GM18909 (cell line): ENCODE measurements around the gene PGAP3.

Source experiments
- ATAC-seq: cut with Tn5 transposase; IDR thresholded peaks from one replicate; pipeline ENCODE4 v1.9.1; 2021; ENCODE audit warnings: mild to moderate bottlenecking; ENCODE audit not compliant: unreplicated experiment, poor library complexity

PGAP3 gene

DNA sequence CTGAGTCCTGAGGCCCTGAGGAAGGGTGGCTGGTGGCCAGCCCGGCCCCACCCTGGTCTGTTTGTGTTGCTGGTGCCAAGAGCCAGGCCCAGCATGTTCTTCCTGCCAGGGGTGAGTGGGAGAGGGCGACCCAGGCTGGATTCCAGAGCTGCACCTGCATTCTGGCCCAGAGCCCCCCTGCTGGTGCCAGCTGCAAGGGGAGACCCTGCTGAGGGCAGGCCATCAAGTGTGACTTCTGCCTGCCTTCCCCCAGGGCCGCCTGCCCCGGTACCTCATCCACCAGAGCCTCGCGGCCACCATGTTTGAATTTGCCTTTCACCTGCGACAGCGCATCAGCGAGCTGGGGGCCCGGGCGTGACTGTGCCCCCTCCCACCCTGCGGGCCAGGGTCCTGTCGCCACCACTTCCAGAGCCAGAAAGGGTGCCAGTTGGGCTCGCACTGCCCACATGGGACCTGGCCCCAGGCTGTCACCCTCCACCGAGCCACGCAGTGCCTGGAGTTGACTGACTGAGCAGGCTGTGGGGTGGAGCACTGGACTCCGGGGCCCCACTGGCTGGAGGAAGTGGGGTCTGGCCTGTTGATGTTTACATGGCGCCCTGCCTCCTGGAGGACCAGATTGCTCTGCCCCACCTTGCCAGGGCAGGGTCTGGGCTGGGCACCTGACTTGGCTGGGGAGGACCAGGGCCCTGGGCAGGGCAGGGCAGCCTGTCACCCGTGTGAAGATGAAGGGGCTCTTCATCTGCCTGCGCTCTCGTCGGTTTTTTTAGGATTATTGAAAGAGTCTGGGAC, 25.1 kb downstream of the PGAP3 start:
- ATAC-seq = no peak

DNA sequence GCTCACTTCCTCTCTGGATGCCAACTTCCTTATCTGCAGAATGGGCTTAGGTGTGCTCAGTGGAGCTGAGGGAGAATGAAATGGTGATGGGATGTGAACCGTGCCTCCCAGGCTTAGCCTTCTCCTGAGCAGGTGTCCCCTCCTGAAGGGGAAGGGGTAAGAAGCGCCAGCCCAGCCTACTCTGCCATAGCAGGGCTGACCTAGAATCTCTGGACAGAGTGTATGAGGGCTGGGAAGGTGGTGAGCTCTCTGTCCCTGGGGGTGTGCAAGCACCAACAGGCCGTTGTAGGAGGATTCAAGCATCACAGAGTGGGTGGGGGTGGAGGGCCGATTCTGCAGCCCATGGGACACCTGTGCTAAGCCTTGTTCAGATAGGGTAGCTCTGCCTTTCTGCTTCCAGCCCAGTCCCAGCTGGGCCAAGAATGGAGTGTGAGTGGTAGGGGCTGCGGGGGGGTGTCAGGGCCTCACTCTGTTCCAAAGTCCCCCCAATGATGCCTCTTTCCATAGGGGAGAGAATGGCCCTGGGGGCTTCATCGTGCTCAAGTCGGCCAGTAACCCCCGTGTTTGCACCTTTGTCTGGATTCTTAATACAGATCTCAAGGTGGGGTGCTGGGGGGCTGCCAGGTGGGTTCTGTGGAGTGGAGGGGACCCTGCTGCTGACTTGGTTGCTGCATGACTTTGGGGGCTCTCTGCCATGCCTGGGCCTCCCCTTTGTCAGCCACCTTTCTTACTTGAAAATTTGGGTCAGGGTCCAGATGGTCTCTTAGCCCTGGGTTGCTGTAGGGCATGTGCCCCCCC, 25.9 kb downstream of the PGAP3 start:
- ATAC-seq = no peak

DNA sequence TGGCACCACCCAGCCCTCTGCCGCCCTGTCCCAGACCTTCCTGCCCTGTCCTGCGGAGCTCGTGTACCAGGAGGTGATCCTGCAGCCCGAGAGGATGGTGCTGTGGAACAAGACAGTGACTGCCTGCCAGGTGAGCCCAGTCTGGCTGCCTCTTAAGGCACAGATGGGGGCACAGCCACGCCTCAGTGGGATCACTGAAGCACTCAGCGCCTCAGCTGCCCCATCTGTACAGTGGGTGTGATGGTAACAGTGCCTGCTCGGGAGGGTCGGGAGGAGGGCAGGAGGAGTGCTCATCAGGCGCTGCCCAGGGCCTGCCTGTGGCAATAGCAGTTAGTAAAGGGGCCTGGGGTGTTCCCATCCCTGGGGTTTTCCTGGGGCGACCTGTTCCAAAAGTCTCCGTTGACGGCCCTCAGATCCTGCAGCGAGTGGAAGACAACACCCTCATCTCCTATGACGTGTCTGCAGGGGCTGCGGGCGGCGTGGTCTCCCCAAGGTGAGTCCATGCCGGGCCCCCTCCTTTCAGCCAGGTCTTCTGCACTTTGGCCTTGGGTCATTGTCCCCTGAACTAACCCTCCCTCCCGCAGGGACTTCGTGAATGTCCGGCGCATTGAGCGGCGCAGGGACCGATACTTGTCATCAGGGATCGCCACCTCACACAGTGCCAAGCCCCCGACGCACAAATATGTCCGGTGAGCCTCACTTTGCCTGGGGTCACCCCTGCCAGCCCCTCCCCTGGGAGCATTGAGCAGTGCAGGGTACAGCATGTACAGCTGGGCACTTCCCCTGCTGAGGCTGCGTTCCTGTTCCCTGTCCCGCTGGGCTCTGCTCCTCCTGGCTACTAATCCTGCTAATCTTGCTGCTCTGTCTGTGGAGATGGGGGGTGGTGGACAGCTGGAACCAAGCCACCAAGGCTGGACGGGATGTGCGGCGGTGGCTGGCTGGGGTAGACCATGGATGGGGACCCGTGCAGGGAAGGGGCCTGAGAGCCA, 27.2 kb downstream of the PGAP3 start:
- ATAC-seq = no peak

DNA sequence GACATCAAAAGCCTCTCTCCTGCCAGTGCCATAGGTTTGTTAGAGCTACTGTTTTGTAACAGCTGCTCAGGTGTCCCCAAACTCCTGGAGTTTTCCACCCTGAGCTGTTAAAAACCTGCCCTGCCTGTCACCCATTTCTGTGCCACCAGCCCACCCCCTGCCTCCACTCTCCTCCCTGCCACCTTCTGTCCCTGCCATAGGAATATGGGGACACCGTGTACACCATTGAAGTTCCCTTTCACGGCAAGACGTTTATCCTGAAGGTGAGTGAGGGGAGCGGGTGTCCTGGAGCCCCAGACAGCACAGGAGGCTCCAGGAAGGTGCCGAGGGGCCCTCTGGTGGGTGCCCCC, 27.9 kb downstream of the PGAP3 start:
- no peak for ATAC-seq

DNA sequence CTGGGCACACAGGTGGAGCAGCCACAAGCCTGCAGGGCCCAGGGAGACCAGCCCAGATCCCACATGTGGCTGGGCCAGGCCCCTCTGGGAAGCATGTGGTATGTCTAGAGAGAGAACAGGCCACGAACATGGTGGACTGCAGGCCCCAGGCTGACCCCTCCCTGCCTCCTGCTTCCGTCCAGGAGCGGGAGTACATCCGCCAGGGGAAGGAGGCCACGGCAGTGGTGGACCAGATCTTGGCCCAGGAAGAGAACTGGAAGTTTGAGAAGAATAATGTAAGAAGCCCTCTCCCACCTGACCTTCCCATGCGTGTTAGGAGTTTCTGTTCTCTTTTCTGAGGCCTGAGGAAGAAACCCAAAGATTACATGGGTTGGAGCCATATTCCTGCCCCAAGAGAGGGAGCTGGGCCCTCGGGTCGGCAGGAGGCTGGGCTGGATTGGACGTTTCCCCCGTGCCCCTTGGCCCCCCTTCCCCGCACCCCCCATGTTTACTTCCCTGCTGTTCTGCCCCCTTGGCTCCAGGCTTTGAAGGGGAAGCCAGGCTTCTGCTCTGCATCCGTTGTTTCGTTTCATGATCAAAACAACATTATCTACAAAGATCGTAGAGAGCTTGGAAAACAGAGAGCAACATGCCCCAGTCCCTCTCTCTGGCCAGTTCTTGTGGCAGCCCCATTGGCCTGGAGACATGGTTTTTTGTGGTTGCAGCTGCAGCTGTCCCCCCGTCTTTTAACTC, 28.4 kb downstream of the PGAP3 start:
- no peak for ATAC-seq

DNA sequence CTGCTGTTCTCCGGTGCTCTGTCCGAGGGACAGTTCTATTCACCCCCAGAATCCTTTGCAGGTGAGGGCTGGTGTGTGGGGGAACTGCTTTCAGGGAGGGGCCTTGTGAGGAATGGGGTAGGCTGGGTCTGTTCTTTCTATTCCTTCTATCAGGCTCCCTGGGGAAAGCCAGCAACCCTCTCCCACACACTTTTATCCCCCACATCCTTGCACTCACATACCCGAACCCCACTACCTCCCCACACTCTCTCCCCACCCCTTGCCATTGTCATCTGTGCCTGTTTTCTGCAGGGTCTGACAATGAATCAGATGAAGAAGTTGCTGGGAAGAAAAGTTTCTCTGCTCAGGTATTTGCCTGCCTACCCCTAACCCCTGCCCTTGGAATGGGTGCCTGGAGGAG, 29.1 kb downstream of the PGAP3 start:
- no peak for ATAC-seq

DNA sequence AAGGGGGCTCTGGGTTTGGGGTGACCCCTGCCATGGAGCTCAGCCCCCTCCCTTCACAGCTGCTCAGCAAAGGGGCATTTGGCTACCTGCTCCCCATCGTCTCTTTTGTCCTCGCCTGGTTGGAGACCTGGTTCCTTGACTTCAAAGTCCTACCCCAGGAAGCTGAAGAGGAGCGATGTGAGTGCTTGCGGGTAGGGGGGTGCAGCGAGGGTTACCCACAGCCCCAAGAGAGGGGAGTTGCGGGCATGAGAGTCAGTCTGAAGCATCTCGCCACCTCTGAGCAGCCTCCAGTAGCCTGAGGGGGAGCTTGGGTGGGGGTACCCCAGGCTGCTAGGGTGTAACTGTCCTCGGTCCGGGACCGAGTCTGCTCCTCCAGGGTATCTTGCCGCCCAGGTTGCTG, 29.5 kb downstream of the PGAP3 start:
- no peak for ATAC-seq

DNA sequence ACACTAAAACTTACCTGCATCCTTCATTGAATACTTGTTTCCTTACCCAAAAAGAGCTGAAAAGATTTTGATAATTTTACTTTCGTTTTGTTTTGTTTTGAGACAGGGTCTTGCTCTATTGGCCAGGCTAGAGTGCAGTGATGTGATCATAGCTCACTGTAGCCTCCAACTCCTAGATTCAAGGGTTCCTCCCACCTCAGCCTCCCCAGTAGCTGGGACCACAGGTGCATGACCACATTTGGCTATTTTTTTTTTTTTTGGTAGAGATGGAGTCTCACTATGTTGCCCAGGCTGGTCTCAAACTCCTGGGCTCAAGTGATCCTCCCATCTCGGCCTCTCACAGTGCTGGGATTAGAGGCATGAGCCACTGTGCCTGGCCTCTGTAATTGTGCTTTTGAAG, 32.8 kb downstream of the PGAP3 start:
- no peak for ATAC-seq

DNA sequence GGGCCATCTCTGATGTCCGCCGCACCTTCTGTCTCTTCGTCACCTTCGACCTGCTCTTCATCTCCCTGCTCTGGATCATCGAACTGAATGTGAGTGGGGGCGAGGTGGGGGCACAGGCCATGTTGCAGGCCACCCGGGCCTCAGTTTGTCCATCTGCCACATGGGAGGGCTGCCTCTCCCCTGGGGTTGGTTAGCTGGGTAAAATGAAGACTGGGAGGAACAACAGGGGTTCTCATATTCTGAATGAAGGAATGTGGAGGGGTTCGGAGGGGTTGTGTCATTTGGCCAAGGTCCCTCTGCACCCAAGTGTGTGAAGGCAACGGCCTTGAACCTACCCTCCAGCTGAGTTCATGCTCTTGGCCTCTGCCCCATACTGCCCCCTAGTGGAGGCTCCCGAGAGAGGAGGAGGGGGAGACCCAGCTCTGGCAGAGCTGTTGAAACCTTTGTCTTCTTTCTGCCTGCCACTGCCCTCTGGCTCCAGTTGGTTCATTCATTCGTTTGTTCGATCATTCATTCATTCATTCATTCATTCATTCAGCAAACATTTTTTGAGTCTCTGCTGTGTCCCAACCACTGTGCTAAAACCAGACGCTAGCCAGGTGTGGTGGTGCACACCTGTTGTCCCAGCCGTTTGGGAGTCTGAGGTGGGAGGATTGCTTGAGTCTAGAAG, 34.1 kb downstream of the PGAP3 start:
- no peak for ATAC-seq

DNA sequence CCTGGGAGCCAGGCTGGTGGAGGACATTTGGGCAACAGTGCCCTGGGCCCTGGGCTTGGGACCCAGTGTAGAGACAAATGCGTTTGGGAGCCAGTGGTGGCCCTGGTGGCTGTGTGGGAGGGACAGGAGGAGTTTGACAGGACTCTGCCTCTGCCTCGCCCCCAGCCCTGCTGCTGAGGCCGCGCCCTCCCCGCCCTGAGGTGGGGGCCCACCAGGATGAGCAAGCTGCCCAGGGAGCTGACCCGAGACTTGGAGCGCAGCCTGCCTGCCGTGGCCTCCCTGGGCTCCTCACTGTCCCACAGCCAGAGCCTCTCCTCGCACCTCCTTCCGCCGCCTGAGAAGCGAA, 34.6 kb downstream of the PGAP3 start:
- no peak for ATAC-seq

DNA sequence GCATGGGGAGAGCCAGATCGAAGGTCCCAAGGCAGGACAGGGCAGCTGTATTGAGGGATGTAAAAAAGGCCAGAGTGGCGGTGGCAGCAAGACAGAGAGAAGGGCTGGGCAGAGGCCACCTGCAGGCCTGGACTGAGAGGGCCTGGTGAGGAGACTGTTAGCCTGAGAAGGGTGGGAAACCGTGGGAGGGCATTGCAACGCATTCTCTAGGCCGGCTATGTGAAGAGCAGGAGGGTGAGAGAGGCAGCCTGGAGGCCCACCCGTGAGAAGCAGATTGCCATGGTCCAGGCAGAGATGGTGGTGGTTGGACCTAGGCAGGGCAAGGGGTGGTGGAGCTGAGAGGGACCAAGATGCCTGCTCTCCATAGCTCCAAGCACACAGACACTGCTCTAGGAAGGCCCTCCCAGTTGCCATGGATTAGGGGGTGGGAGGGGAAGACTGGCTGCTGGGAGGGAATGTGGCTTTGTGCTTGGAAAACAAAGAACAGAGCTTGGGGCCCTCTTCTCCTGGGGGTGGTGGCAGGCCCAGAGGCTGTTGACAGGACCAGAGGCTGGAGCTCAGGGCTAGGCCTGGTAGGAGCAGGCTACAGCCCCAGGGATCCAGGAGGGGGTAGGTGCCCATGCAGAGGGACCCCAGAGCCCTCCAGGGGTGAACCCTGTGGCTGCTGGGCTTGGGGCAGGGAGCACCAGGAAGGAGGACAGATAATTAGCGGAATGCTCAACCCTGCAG, 35.1 kb downstream of the PGAP3 start:
- ATAC-seq = no peak

DNA sequence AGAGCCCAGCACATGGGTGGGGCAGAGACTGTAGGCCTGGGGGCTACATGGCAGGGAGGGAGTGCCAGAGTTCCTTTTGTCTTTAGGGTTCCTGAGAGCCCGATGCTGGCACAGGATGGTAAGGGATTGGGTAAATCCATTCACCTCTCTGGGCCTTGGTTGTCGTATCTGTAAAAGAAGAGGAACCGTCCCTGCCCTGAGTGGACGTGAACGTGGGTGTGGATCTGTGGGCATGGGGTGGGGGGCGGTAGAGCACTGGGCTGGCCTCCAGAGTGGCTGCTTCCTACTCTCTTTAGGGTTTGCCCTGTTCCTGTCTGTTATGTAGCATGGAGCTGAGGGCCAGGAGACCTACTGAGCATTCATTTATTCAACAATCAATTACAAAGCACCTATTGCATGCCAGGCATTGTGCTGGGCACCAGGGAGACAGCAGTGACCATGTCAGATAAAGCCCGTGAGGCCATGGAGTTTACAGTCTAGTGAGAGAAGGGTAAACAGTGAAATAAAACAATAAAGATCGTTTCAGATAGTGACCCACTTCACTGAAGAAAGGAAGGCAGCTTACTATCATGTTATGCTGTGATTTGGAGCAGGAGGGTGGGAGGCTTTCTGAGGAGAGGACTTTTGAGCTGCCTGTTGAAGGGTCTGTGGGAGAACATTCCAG, 35.8 kb downstream of the PGAP3 start:
- no peak for ATAC-seq

DNA sequence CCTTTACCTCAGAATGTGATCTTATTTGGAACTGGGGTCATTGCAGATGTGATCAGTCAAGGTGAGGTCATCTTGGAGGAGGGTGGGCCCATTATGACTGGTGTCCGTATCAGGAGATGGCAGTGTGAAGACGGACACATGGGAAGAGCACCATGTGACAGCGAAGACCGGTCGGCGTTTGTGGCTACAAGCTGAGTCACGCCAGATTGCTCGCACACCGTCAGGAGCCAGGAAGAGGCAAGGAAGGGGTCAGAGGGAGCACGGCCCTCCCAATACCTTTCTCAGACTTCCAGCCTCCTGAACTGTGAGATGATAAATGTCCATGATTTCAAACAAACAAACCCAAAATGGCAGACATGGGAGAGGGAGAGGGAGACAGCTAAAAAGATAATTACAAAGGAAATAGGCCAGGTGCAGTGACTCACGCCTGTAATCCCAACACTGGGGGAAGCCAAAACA, 37.7 kb downstream of the PGAP3 start:
- ATAC-seq = no peak

DNA sequence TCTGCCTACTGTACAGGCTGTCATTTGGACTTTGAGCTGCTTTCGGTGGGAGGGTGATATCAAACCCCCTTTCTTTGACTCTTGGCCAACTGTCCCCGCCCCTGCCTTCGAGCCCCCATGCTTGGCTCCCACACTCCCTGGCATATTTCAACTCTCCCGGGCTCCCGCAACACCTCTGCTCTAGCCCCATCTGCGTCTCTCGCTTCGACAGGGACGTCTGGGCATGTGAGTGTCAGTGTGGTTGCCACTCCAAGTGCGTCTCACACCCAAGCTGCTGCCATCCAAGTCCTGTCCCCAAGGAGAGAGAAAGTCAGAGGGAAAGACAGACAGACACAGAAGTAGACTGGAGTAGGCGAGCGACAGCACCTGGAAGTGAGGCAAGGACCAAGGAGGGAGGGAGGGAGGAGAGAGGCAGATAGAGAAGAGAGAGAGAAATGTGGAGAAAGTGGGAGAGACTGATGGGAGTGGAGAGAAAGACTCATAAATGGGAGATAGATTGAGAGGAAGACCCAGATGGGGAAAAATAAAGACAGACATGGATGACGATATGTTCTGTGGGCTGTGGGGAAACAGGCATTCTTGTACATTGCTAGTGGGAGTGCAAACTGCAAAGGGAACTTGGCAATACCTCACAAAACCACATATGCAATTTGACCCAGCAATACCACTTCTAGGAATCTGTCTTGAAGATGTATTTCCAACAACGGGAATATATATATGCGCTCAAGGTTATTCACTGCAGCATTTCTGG, 39.1 kb downstream of the PGAP3 start:
- no peak for ATAC-seq

DNA sequence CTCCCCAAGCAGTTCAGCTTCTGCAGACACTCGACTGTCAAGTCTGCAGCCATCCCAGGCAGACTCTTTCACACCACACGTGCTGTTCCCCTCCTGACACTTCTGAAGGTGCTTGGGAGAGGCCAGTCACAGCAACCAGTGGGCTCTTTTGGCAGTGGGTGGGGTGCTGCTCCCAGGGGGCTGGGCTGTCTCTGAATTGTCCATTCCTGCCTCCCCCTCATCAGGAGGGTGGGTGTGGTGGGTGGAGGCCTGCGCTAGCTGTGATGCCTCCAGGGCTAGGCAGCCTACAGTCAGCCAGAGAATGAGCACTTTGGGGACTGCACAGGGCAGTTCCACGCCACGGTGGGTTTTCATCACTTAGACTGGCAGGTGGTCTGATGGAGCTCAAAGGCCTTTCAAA, 40.6 kb downstream of the PGAP3 start:
- no peak for ATAC-seq

DNA sequence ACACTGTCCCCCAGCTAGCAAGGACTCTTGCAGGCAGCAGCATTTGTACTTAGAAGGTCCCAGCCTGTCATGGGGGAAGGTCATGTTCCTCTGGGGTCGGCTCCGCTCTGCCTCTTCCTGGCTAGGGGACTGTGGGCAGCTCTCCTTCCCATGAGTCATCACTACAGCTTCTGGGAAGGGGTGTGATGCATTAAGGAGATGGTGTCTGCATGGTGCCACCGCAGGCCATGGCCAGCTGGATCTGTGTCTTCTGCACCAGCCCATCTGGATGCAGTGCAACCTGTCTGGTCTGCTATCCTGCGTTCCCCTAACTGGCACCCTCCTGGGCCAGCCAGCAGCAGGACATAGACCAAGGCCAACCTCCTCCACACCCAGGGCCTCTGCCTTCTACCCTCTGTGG, 44.6 kb downstream of the PGAP3 start:
- no peak for ATAC-seq

DNA sequence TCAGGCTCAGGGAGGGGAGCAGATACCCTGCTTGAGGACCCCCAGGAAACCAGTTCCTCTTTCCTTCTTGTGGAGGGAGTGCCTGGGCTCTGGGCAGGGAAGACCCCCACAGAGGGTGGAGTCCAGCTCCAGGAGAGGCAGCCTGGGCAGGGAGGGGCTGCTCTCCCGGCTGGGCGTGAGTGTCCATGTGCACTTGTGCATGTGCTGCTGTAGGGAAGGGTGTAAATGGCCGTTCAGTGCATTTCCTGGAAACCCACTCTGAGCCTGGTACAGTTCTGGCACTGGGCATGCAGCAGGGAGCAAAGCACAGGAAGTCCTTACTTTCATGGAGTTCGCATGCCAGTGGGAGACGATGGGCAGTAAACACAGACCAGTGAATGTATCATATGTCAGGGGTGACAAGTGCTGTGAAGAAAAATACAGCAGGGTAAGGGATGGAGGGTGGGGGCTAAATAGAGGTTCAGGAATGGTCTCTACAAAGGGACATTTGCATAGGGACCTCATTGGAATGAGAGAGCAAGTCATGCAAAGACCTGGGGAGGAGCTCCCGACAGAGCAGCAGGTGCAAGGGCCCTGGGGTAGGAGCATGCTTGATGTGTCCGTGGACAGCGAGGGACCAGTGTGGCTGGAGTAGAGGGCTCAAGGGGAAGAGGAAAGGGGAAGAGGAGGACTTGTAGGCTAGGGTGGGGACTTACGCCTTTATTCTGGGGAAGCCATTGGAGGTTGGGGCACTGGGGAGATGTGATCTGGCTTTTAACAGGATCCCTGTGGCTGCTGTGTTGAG, 45.4 kb downstream of the PGAP3 start:
- ATAC-seq = no peak
